Keratinocyte (primary cell): ENCODE results near the gene FAM124A.

Experiments used
- EZH2 ChIP-seq: IDR thresholded peaks from one replicate; pipeline ENCODE4 v1.6.1; 2012; ENCODE audit warnings: inconsistent platforms, mild to moderate bottlenecking, low read length, moderate library complexity
- TF ChIP-seq, protein P1 (sequence below), 3 experiments: IDR thresholded peaks in 1 of 3; conservative IDR thresholded peaks in 1 of 3; optimal IDR thresholded peaks in 1 of 3; 2 replicates in 2 of 3; 3 replicates in 1 of 3; pipeline versions ENCODE3 to v1.5.1; 2011; ENCODE audit warnings: low read length in 3 of 3, mild to moderate bottlenecking in 3 of 3, moderate library complexity in 2 of 3, control low read depth in 1 of 3, inconsistent platforms in 1 of 3; ENCODE audit not compliant: insufficient read depth in 2 of 3; ENCODE audit errors: extremely low read depth in 1 of 3

DNA sequence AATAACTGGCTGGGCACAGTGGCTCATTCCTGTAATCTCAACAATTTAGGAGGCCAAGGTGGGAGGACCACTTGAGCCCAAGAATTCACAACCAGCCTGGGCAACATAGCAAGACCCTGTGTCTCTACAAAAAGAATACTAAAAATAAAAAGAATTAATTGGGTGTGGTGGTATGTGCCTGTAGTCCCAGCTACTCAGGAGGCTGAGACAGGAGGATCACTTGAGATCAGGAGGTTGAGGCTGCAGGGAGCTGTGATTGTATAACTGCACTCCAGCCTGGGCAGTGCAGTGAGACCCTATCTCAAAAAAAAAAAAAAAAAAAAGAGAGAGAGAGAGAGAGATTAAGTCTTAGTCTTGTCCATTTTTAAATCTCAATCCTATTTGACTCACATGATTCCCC, 81.7 kb downstream of the FAM124A start:
- TF ChIP-seq, protein P1, sequence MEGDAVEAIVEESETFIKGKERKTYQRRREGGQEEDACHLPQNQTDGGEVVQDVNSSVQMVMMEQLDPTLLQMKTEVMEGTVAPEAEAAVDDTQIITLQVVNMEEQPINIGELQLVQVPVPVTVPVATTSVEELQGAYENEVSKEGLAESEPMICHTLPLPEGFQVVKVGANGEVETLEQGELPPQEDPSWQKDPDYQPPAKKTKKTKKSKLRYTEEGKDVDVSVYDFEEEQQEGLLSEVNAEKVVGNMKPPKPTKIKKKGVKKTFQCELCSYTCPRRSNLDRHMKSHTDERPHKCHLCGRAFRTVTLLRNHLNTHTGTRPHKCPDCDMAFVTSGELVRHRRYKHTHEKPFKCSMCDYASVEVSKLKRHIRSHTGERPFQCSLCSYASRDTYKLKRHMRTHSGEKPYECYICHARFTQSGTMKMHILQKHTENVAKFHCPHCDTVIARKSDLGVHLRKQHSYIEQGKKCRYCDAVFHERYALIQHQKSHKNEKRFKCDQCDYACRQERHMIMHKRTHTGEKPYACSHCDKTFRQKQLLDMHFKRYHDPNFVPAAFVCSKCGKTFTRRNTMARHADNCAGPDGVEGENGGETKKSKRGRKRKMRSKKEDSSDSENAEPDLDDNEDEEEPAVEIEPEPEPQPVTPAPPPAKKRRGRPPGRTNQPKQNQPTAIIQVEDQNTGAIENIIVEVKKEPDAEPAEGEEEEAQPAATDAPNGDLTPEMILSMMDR (optimal IDR thresholded peaks at IDR 0.05 in 1 of 3, IDR thresholded peaks at IDR 0.05 in 1 of 3, conservative IDR thresholded peaks at IDR 0.05 in 1 of 3; ENCODE audit: extremely low read depth in 1 of 3, insufficient read depth in 2 of 3, low read length in 3 of 3), result no peak
- no peak for TF ChIP-seq EZH2
